ENCODE results near the gene AADACL4. TPM values are rescaled to one million over a fixed set of nuclear protein-coding genes. Genes with fewer than 3 reads are reported as not detected.

The AADACL4 gene
- total and polyA plus RNA-seq, 2 donors (not counting 1 experiment from before 2014, with no cell fraction given), result not detected

- Histone ChIP-seq H3K4me2 (replicated peaks; ENCODE audit: low read depth, low read length, poor library complexity, severe bottlenecking) (no peak overlapping the region), H3K9ac (ENCODE audit: low read length) (no peak overlapping the region), H2AFZ (ENCODE audit: insufficient read depth, low read depth, low read length, poor library complexity, severe bottlenecking) (no peak overlapping the region), H4K20me1 (ENCODE audit: control insufficient read depth, insufficient read depth, low read length, poor library complexity, severe bottlenecking) (no peaks in the 10 kb centered on the region), H3K79me2 (ENCODE audit: control insufficient read depth, insufficient read depth, low read length) (no peaks in the 10 kb centered on the region), H3K4me3 (ENCODE audit: control extremely low read depth in 1 of 5, extremely low read depth in 1 of 5, insufficient read depth in 1 of 5, low read depth in 2 of 5, low read length in 4 of 5) (no peak overlapping the region), H3K9me3 (ENCODE audit: control extremely low read depth in 1 of 3, control insufficient read depth in 2 of 3, insufficient read depth in 1 of 3, low read length in 2 of 3) (peaks cover 0 to 5% (median 2%) of the 10 kb centered on the region in 3 donors), H3K27ac (ENCODE audit: low read length in 2 of 2) (no peak overlapping the region), H3K4me1 (ENCODE audit: control insufficient read depth in 2 of 2, insufficient read depth in 2 of 2, low read length in 2 of 2) (no peaks in the 10 kb centered on the region), H3K36me3 (replicated peaks in 1 of 2; ENCODE audit: control extremely low read depth in 1 of 2, control insufficient read depth in 1 of 2, extremely low read depth in 1 of 2, insufficient read depth in 2 of 2, low read length in 1 of 2) (no peaks in the 10 kb centered on the region), H3K27me3 (replicated peaks in 1 of 4; ENCODE audit: control extremely low read depth in 1 of 4, control insufficient read depth in 3 of 4, insufficient read depth in 4 of 4, low read length in 3 of 4) (no peaks in the 10 kb centered on the region)
- WGBS (ENCODE audit: insufficient coverage), result 80% methylated on average over 1 of the region's 1 CpG
- DNase-seq, result no peak
- no peak overlapping the region for H3K27ac Mint-ChIP-seq
- POLR2A ChIA-PET, result no interaction called here
- H3K9me3 Mint-ChIP-seq (ENCODE audit: insufficient read depth), result peaks cover 3% of the 10 kb centered on the region
- H3K4me1 Mint-ChIP-seq, result no peaks in the 10 kb centered on the region
- H3K27me3 Mint-ChIP-seq, result peaks cover 41% of the 10 kb centered on the region
- CTCF ChIA-PET, result no interaction called here
- ATAC-seq (ENCODE audit: low read depth), result no peak
- TF ChIP-seq CTCF (IDR thresholded peaks at IDR 0.05), result no peak
- TF ChIP-seq EZH2 (IDR thresholded peaks at IDR 0.05; ENCODE audit: borderline replicate concordance, insufficient read depth, low read depth, low read length, poor library complexity, severe bottlenecking), result no peak
- no peak overlapping the region for H3K4me3 Mint-ChIP-seq
- intact Hi-C loops (cut with micrococcal nuclease), result no loop called here
These were observed 33.7 kb downstream of the AADACL4 start for GRCh38 chr1:12677565-12677964.

GRCh38 chr1:12678350-12678749, 34.5 kb downstream of the AADACL4 start:
- no peaks in the 10 kb centered on the region for H3K36me3 ChIP-seq (replicated peaks in 1 of 2; ENCODE audit: control extremely low read depth in 1 of 2, control insufficient read depth in 1 of 2, extremely low read depth in 1 of 2, insufficient read depth in 2 of 2, low read length in 1 of 2)
- no peak overlapping the region for H3K4me3 Mint-ChIP-seq
- TF ChIP-seq EZH2 (IDR thresholded peaks at IDR 0.05; ENCODE audit: borderline replicate concordance, insufficient read depth, low read depth, low read length, poor library complexity, severe bottlenecking), result no peak
- TF ChIP-seq CTCF (IDR thresholded peaks at IDR 0.05), result no peak
- no peaks in the 10 kb centered on the region for H3K4me1 Mint-ChIP-seq
- intact Hi-C loops (cut with micrococcal nuclease), result no loop called here
- H3K27me3 Mint-ChIP-seq, result peaks cover 41% of the 10 kb centered on the region
- H3K9ac ChIP-seq (ENCODE audit: low read length), result no peak overlapping the region
- peaks cover 0 to 5% (median 2%) of the 10 kb centered on the region in 3 donors for H3K9me3 ChIP-seq (ENCODE audit: control extremely low read depth in 1 of 3, control insufficient read depth in 2 of 3, insufficient read depth in 1 of 3, low read length in 2 of 3)
- no peak overlapping the region for H2AFZ ChIP-seq (ENCODE audit: insufficient read depth, low read depth, low read length, poor library complexity, severe bottlenecking)
- H3K79me2 ChIP-seq (ENCODE audit: control insufficient read depth, insufficient read depth, low read length), result no peaks in the 10 kb centered on the region
- no CpG with 5 or more reads among the region's 2 CpGs for WGBS (ENCODE audit: insufficient coverage)
- H3K4me3 ChIP-seq (ENCODE audit: control extremely low read depth in 1 of 5, extremely low read depth in 1 of 5, insufficient read depth in 1 of 5, low read depth in 2 of 5, low read length in 4 of 5), result no peak overlapping the region
- no peaks in the 10 kb centered on the region for H3K27me3 ChIP-seq (replicated peaks in 1 of 4; ENCODE audit: control extremely low read depth in 1 of 4, control insufficient read depth in 3 of 4, insufficient read depth in 4 of 4, low read length in 3 of 4)
- no peak overlapping the region for H3K27ac Mint-ChIP-seq
- peaks cover 3% of the 10 kb centered on the region for H3K9me3 Mint-ChIP-seq (ENCODE audit: insufficient read depth)
- no peak overlapping the region for H3K4me2 ChIP-seq (replicated peaks; ENCODE audit: low read depth, low read length, poor library complexity, severe bottlenecking)
- ATAC-seq (ENCODE audit: low read depth) (no peak), DNase-seq (no peak)
- H4K20me1 ChIP-seq (ENCODE audit: control insufficient read depth, insufficient read depth, low read length, poor library complexity, severe bottlenecking), result no peaks in the 10 kb centered on the region
- H3K4me1 ChIP-seq (ENCODE audit: control insufficient read depth in 2 of 2, insufficient read depth in 2 of 2, low read length in 2 of 2), result no peaks in the 10 kb centered on the region
- ChIA-PET POLR2A (no interaction called here), CTCF (no interaction called here)
- H3K27ac ChIP-seq (ENCODE audit: low read length in 2 of 2), result no peak overlapping the region

All from B cell (primary cell).